Hematopoietic multipotent progenitor cell treated with erythropoietin and hydrocortisone succinate and interleukin-3 and kit ligand, for 8 days (in vitro differentiated cells): ENCODE data around the gene SPINK4.

Experiments used
- DNase-seq: peaks from one replicate; pipeline ENCODE4 v3.0.0-alpha.2; 2015

SPINK4 gene

GRCh38 chr9:33263131-33264002, 23.4 kb downstream of the SPINK4 start:
- peak; percentile 60 for DNase-seq

GRCh38 chr9:33264003-33264472, 24.1 kb downstream of the SPINK4 start:
- peak; percentile 54 for DNase-seq

GRCh38 chr9:33264473-33265177, 24.7 kb downstream of the SPINK4 start, which contains the start of the genes BAG1 and CHMP5:
TSS of gene BAG1 (minus strand) at chr9:33264708.
TSS of gene CHMP5 (plus strand) at chr9:33265049. CDS start at chr9:33265079, 30 bp downstream.
- peak; percentile 99 for DNase-seq

- DNase-seq = no peak
Measured at GRCh38 chr9:33265211-33265865, 25.4 kb downstream of the SPINK4 start.

GRCh38 chr9:33267151-33267767, 27.3 kb downstream of the SPINK4 start:
- no peak for DNase-seq

- no peak for DNase-seq
Measured at GRCh38 chr9:33270146-33270545, 30.2 kb downstream of the SPINK4 start.

GRCh38 chr9:33272061-33272460, 32.1 kb downstream of the SPINK4 start:
- DNase-seq = peak; percentile 45

GRCh38 chr9:33273266-33273971, 33.5 kb downstream of the SPINK4 start:
- no peak for DNase-seq

GRCh38 chr9:33273972-33274328, 34.0 kb downstream of the SPINK4 start:
- no peak for DNase-seq

- DNase-seq = no peak
Measured at GRCh38 chr9:33277484-33277883, 37.5 kb downstream of the SPINK4 start.

GRCh38 chr9:33285502-33285901, 45.5 kb downstream of the SPINK4 start:
- DNase-seq = no peak

- peak; percentile 87 for DNase-seq
Measured at GRCh38 chr9:33287087-33287490, 47.1 kb downstream of the SPINK4 start.

GRCh38 chr9:33288235-33288634, 48.3 kb downstream of the SPINK4 start:
- no peak for DNase-seq

GRCh38 chr9:33288828-33289483, 49.0 kb downstream of the SPINK4 start:
- no peak for DNase-seq

GRCh38 chr9:33289496-33289895, 49.5 kb downstream of the SPINK4 start:
- DNase-seq = peak; percentile 31

- no peak for DNase-seq
Measured at GRCh38 chr9:33289936-33290246, 49.9 kb downstream of the SPINK4 start.

GRCh38 chr9:33290247-33291030, 50.5 kb downstream of the SPINK4 start, which contains the start of gene NFX1:
TSS of gene NFX1 (plus strand) at chr9:33290516. CDS start at chr9:33290573, 57 bp downstream.
- DNase-seq = peak; percentile 99

- DNase-seq = no peak
Measured at GRCh38 chr9:33291031-33291397, 51.0 kb downstream of the SPINK4 start.

- no peak for DNase-seq
Measured at GRCh38 chr9:33291901-33292300, 51.9 kb downstream of the SPINK4 start.

- no peak for DNase-seq
Measured at GRCh38 chr9:33293782-33294181, 53.8 kb downstream of the SPINK4 start.
